PC-3 (cell line): Measurements from ENCODE around the gene CTNNA2. TPM values are rescaled to one million over a fixed set of nuclear protein-coding genes. Genes with fewer than 3 reads are reported as not detected.

ENCODE experiments used
- ATAC-seq: fragments of 200-7000 bp; cut with Tn5 transposase; 2 replicates; pipeline ENCODE4 v1.9.1; 2020; ENCODE audit warnings: mild to moderate bottlenecking, moderate library complexity
- BruUV-seq: library from RNA; stranded (reverse); fragments of 400-500 nt; replicated peaks from 2 replicates; lab custom pipeline; 2021; lab: Mats Ljungman, UMichigan
- CTCF ChIA-PET: fragments of 300-600 bp; sonication (Branson Sonifier 250); formaldehyde crosslinking; loops from one replicate; lab custom pipeline; 2022; ENCODE audit warnings: antibody characterized with exemption; lab: Charles Lee
- POLR2A ChIA-PET: fragments of 300-600 bp; sonication (Branson Sonifier 250); formaldehyde crosslinking; loops from one replicate; lab custom pipeline; 2022; ENCODE audit warnings: antibody characterized with exemption; ENCODE audit not compliant: unreplicated experiment; lab: Charles Lee
- DNase-seq: peaks from one replicate; pipeline ENCODE4 v3.0.0-alpha.2; 2015
- H2AFZ ChIP-seq: fragments of 300-600 bp; sonication (generic); 2 replicates; pipeline ENCODE4 v1.6.0; 2016; ENCODE audit warnings: antibody characterized with exemption, low read length
- H3F3A ChIP-seq: fragments of 300-600 bp; sonication (generic); one replicate; pipeline ENCODE4 v1.6.0; 2017; ENCODE audit warnings: antibody characterized with exemption, low read length, control low read depth, mild to moderate bottlenecking; ENCODE audit not compliant: unreplicated experiment
- H3K27ac ChIP-seq: fragments of 300-600 bp; sonication (generic); 2 replicates; pipeline ENCODE4 v1.5.1; 2016; ENCODE audit warnings: mild to moderate bottlenecking, low read length
- H3K27me3 ChIP-seq: fragments of 300-600 bp; sonication (generic); 2 replicates; pipeline ENCODE4 v1.6.1; 2016; ENCODE audit warnings: low read length, mixed read lengths
- H3K36me3 ChIP-seq: fragments of 300-600 bp; sonication (generic); 2 replicates; pipeline ENCODE4 v1.6.1; 2016; ENCODE audit warnings: low read depth, mixed run types, low read length, mixed read lengths
- H3K4me1 ChIP-seq: fragments of 300-600 bp; sonication (generic); 2 replicates; pipeline ENCODE4 v1.5.1; 2016; ENCODE audit warnings: low read length; ENCODE audit not compliant: insufficient read depth
- H3K4me2 ChIP-seq: fragments of 300-600 bp; sonication (generic); 2 replicates; pipeline ENCODE4 v1.6.0; 2016; ENCODE audit warnings: low read length
- H3K4me3 ChIP-seq: fragments of 300-600 bp; sonication (generic); 2 replicates; pipeline ENCODE4 v1.5.1; 2016; ENCODE audit warnings: mild to moderate bottlenecking, low read length, mixed read lengths
- H3K79me2 ChIP-seq: fragments of 300-600 bp; sonication (generic); 2 replicates; pipeline ENCODE4 v1.6.1; 2017; ENCODE audit warnings: low read length, mixed read lengths
- H3K9ac ChIP-seq: fragments of 300-600 bp; sonication (generic); 2 replicates; pipeline ENCODE4 v1.6.0; 2016; ENCODE audit warnings: mild to moderate bottlenecking, low read length
- H3K9me2 ChIP-seq: fragments of 300-600 bp; sonication (generic); replicated peaks from 2 replicates; pipeline ENCODE4 v1.6.1; 2016; ENCODE audit warnings: mixed run types, low read length, mixed read lengths
- H3K9me3 ChIP-seq: fragments of 300-600 bp; sonication (generic); 2 replicates; pipeline ENCODE4 v1.6.1; 2016; ENCODE audit warnings: low read length, mixed read lengths
- H4K20me1 ChIP-seq: fragments of 300-600 bp; sonication (generic); 2 replicates; pipeline ENCODE4 v1.6.1; 2016; ENCODE audit warnings: low read length, mixed read lengths
- EZH2 ChIP-seq: fragments of 300-600 bp; sonication (generic); IDR thresholded peaks from one replicate; pipeline ENCODE4 v1.6.1; 2017; ENCODE audit warnings: antibody characterized with exemption, mild to moderate bottlenecking, low read length; ENCODE audit not compliant: unreplicated experiment
- EZH2phosphoT487 ChIP-seq: fragments of 300-600 bp; sonication (generic); IDR thresholded peaks from 2 replicates; pipeline ENCODE4 v1.6.1; 2018; ENCODE audit warnings: mild to moderate bottlenecking, antibody characterized with exemption, low read length, borderline replicate concordance
- intact Hi-C: fragments of 100-400 bp; cut with micrococcal nuclease; formaldehyde crosslinking; loops from 2 replicates; pipeline ENCODE4 v1.9.0; 2023
- total RNA-seq: library from RNA; depleted of rRNA; stranded (reverse); fragments of >200 nt; gene quantifications from 2 replicates; pipeline ENCODE4 v1.2.3, GENCODE V29; 2014
- TF ChIP-seq, protein P1 (sequence below): fragments of 300-600 bp; sonication (generic); conservative IDR thresholded peaks from 2 replicates; pipeline ENCODE4 v1.5.1; 2017; ENCODE audit warnings: antibody characterized with exemption, low read depth, mild to moderate bottlenecking, low read length

Gene CTNNA2
- total RNA-seq, 1 experiment from 2014 or later = not detected

GRCh38 chr2:79793006-79793405 is 280.2 kb downstream of the CTNNA2 start:
- Histone ChIP-seq H3K9ac (no peak overlapping the region), H3K4me3 (no peak overlapping the region), H3K9me3 (peaks cover 12% of the 10 kb centered on the region; the same call in 1 of the 2 replicates), H3K9me2 (no peaks in the 10 kb centered on the region), H3K4me2 (no peak overlapping the region), H2AFZ (no peak overlapping the region), H3K27me3 (no peaks in the 10 kb centered on the region), H3K79me2 (no peaks in the 10 kb centered on the region), H3K4me1 (no peaks in the 10 kb centered on the region), H4K20me1 (no peaks in the 10 kb centered on the region), H3K27ac (no peak overlapping the region), H3K36me3 (no peaks in the 10 kb centered on the region), H3F3A (no peaks in the 10 kb centered on the region)
- TF ChIP-seq, protein P1, sequence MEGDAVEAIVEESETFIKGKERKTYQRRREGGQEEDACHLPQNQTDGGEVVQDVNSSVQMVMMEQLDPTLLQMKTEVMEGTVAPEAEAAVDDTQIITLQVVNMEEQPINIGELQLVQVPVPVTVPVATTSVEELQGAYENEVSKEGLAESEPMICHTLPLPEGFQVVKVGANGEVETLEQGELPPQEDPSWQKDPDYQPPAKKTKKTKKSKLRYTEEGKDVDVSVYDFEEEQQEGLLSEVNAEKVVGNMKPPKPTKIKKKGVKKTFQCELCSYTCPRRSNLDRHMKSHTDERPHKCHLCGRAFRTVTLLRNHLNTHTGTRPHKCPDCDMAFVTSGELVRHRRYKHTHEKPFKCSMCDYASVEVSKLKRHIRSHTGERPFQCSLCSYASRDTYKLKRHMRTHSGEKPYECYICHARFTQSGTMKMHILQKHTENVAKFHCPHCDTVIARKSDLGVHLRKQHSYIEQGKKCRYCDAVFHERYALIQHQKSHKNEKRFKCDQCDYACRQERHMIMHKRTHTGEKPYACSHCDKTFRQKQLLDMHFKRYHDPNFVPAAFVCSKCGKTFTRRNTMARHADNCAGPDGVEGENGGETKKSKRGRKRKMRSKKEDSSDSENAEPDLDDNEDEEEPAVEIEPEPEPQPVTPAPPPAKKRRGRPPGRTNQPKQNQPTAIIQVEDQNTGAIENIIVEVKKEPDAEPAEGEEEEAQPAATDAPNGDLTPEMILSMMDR = no peak
- TF ChIP-seq EZH2 (no peak), EZH2phosphoT487 (no peak)
- CTCF ChIA-PET = no interaction called here
- intact Hi-C loops = no loop called here
- no peak for DNase-seq
- POLR2A ChIA-PET = no interaction called here
- no TSS peak for BruUV-seq
- ATAC-seq = no peak

DNA sequence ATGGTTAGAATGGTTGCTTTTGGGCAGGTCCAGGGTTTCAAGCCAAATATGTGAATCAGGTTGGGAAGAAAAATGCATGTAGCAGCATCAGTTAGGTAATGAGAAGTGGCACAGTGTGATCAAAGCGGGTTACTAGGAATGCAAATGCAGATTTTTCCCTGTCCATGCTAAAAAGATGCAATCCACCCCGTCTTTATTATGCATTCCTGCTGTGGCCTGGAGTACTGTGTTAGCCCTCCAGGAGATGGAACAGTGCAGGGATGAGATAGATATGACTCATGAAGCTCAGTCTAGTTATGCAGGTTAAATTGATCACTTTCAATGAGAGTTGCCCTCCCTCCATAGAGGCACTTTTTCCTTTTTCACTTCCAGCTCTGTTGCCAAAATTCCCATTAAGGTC is 283.8 kb downstream of the CTNNA2 start:
- ATAC-seq = no peak
- Histone ChIP-seq H3F3A (no peaks in the 10 kb centered on the region), H3K9me3 (peaks cover 15% of the 10 kb centered on the region), H3K36me3 (no peaks in the 10 kb centered on the region), H3K9me2 (no peaks in the 10 kb centered on the region), H3K4me1 (no peaks in the 10 kb centered on the region), H3K4me3 (no peak overlapping the region), H2AFZ (no peak overlapping the region), H3K27me3 (no peaks in the 10 kb centered on the region), H3K79me2 (no peaks in the 10 kb centered on the region), H3K4me2 (no peak overlapping the region), H3K27ac (no peak overlapping the region), H3K9ac (no peak overlapping the region), H4K20me1 (no peaks in the 10 kb centered on the region)
- TF ChIP-seq EZH2phosphoT487 = no peak
- TF ChIP-seq EZH2 = no peak
- TF ChIP-seq, protein P1 = no peak
- no TSS peak for BruUV-seq
- ChIA-PET POLR2A (no interaction called here), CTCF (no interaction called here)
- DNase-seq = no peak
- intact Hi-C loops = no loop called here

GRCh38 chr2:79798776-79799175 is 285.9 kb downstream of the CTNNA2 start:
- ATAC-seq = no peak
- H3K9me3 ChIP-seq = peaks cover 15% of the 10 kb centered on the region
- POLR2A ChIA-PET = no interaction called here
- H3K4me3 ChIP-seq = no peak overlapping the region
- no peaks in the 10 kb centered on the region for H3K27me3 ChIP-seq
- no peak overlapping the region for H2AFZ ChIP-seq
- H3K9ac ChIP-seq = no peak overlapping the region
- TF ChIP-seq, protein P1 = no peak
- TF ChIP-seq EZH2 (no peak), EZH2phosphoT487 (no peak)
- no peaks in the 10 kb centered on the region for H3K4me1 ChIP-seq
- no peaks in the 10 kb centered on the region for H3F3A ChIP-seq
- CTCF ChIA-PET = no interaction called here
- DNase-seq = no peak
- H3K27ac ChIP-seq = no peak overlapping the region
- no peaks in the 10 kb centered on the region for H3K79me2 ChIP-seq
- H3K36me3 ChIP-seq = no peaks in the 10 kb centered on the region
- no peaks in the 10 kb centered on the region for H3K9me2 ChIP-seq
- no peak overlapping the region for H3K4me2 ChIP-seq
- H4K20me1 ChIP-seq = no peaks in the 10 kb centered on the region
- BruUV-seq = no TSS peak
- intact Hi-C loops = no loop called here
